Duodenal mucosa (tissue), 2 donors: ENCODE results near the gene EXOSC10.
"Not testable (repeated sequence)": the region's sequence is repeated elsewhere in the genome, so short reads cannot be mapped to it uniquely, and the experiment has no call there.

ENCODE experiments used
- H3K27ac ChIP-seq: one replicate; pipeline ENCODE4 v1.7.0; 2013; ENCODE audit warnings: low read depth, low read length
- H3K27me3 ChIP-seq, 2 donors: one replicate each; pipeline ENCODE4 v1.7.0; 2013; ENCODE audit warnings: low read length in 2 of 2, control low read depth in 1 of 2; ENCODE audit not compliant: insufficient read depth in 2 of 2, control insufficient read depth in 1 of 2
- H3K36me3 ChIP-seq, 2 donors: one replicate each; pipeline ENCODE4 v1.7.0; 2013; ENCODE audit warnings: low read length in 2 of 2, control low read depth in 1 of 2; ENCODE audit not compliant: insufficient read depth in 2 of 2, control insufficient read depth in 1 of 2
- H3K4me1 ChIP-seq, 2 donors: one replicate each; pipeline ENCODE4 v1.7.0; 2013; ENCODE audit warnings: low read length in 2 of 2, control low read depth in 1 of 2; ENCODE audit not compliant: insufficient read depth in 2 of 2, control insufficient read depth in 1 of 2
- H3K4me3 ChIP-seq, 2 donors: one replicate each; pipeline ENCODE4 v1.7.0; 2013; ENCODE audit warnings: low read length in 2 of 2, low read depth in 1 of 2
- H3K9ac ChIP-seq, 2 donors: one replicate each; pipeline ENCODE4 v1.7.0; 2013; ENCODE audit warnings: low read length in 2 of 2, low read depth in 1 of 2
- H3K9me3 ChIP-seq, 2 donors: one replicate each; pipeline ENCODE4 v1.7.0; 2013; ENCODE audit warnings: low read length in 2 of 2, control low read depth in 1 of 2; ENCODE audit not compliant: control insufficient read depth in 1 of 2

The EXOSC10 gene

GRCh38 chr1:11078631-11079030 is 21.0 kb downstream of the EXOSC10 start:
- no peaks in the 10 kb centered on the region for H3K9me3 ChIP-seq
- peaks cover 41 to 81% of the 10 kb centered on the region in 2 donors for H3K36me3 ChIP-seq
- H3K27ac ChIP-seq: no peak overlapping the region

GRCh38 chr1:11073398-11073797 is 26.3 kb downstream of the EXOSC10 start:
- H3K36me3 ChIP-seq: peaks cover 37 to 90% of the 10 kb centered on the region in 2 donors
- H3K27me3 ChIP-seq, H3K9ac ChIP-seq, H3K9me3 ChIP-seq, H3K27ac ChIP-seq, H3K4me3 ChIP-seq, H3K4me1 ChIP-seq: not testable (repeated sequence)

More at GRCh38 chr1:11078631-11079030, 21.0 kb downstream of the EXOSC10 start:
- H3K27me3 ChIP-seq: no peaks in the 10 kb centered on the region
- H3K4me3 ChIP-seq: no peak overlapping the region
- H3K4me1 ChIP-seq: no peaks in the 10 kb centered on the region
- H3K9ac ChIP-seq: no peak overlapping the region

- H3K9ac ChIP-seq: no peak overlapping the region
- H3K27ac ChIP-seq: no peak overlapping the region
- H3K4me1 ChIP-seq: no peaks in the 10 kb centered on the region
- no peaks in the 10 kb centered on the region for H3K9me3 ChIP-seq
- H3K27me3 ChIP-seq: no peaks in the 10 kb centered on the region
- peaks cover 43 to 93% of the 10 kb centered on the region in 2 donors for H3K36me3 ChIP-seq
- no peak overlapping the region for H3K4me3 ChIP-seq
These were observed 27.3 kb downstream of the EXOSC10 start for GRCh38 chr1:11072216-11072917.

DNA sequence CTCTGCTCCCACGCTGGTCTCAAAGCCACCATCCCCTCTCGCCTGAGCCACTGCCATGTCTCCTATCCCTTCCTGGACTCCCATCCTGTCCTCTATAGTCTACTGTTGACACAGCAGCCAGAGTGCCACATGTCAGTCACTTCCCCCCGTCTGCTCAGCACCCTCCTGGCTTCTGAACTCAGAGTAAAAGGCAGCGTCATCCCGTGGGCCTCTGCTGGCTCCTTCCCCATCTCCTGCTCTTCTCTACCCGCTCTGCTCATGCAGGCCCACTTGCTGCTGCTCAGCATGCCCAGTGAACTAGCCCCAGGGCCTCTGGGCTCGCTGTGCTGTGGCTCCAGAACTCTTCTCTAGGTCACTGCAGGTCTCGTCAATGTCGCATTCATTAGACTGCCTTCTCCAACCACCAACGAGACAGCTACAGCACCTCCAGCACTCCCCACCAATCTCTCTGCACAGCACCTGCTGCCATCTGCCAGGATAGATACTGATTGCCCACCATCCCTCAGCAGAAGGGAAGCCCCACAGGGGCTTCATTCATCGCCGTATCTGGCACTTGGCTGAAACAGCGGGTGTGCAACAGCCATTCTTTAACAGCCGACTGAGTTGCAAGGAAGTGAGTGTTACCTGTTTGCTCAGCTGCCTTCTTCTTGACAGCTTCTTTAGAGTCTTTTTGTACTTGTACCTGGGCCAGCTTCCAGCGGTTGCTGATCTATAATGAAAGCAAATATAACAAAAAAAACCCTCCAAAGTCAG is 28.0 kb downstream of the EXOSC10 start:
- Histone ChIP-seq H3K27ac (no peak overlapping the region), H3K36me3 (peaks cover 40 to 88% of the 10 kb centered on the region in 2 donors), H3K4me1 (no peaks in the 10 kb centered on the region), H3K4me3 (no peak overlapping the region), H3K27me3 (no peaks in the 10 kb centered on the region), H3K9me3 (no peaks in the 10 kb centered on the region), H3K9ac (no peak overlapping the region)

DNA sequence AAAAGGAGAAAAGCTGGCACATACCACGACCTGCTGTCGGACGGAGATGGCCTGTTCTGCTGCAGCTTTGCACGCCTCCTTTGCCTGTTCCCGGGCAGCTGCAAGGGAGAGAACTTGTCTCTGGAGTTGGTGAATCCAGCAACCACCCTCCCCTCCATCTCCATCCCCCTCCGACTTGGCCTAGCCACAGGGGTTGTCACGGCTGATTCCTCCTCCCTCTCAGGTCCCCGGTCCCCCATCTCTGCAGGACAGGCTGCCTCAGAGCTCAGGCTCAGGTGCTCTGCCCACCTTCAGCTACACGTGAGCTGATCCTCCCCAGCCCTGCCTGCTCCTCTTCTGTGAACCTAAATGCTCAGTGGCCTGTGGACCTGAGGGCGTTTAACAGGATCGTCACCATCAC is 28.8 kb downstream of the EXOSC10 start:
- H3K9ac ChIP-seq: no peak overlapping the region
- no peak overlapping the region for H3K27ac ChIP-seq
- H3K36me3 ChIP-seq: peaks cover 35 to 87% of the 10 kb centered on the region in 2 donors
- no peak overlapping the region for H3K4me3 ChIP-seq
- no peaks in the 10 kb centered on the region for H3K27me3 ChIP-seq
- H3K9me3 ChIP-seq: no peaks in the 10 kb centered on the region
- no peaks in the 10 kb centered on the region for H3K4me1 ChIP-seq

DNA sequence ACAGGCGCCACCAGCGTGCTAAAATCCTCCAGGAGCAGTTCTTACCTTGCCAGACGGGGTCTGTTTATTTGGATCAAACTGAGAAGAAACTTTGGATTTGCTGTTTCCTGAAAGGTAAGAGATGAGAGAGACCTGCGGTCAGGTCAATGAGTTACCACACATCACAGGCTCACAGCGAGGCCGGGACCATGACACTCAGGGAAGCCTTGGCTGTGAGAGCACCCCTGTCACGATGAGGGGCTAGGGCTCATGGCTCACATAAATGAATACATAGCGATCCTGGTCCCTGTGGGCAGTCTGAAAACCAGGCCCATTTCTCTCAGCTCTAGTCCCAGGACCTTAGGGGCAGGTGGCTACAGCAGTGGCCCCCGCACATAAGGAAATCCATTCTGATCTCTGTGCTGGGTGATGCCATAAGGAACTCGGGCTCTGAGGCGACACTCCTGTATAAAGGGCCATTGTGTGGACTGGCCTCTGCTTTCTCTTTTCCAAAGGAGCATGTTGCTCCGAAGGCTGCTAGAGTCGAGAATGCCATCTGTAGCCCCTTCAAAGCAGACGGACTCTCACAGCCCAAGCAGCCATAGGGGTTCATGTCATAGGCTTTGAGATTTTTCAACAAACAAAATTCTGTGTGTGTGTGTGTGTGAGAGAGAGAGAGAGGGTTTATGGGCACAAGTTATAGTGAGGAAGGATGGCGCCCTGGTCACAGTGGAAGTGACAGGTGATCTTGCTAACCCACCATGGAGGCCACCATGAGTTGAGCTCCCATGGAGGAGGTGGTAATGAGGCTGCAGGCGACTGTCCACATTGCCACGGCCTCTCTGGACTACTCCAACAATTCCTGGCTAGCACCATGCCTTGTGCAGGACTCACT is 30.8 kb downstream of the EXOSC10 start:
- Histone ChIP-seq H3K36me3 (peaks cover 32 to 83% of the 10 kb centered on the region in 2 donors), H3K4me3 (no peak overlapping the region), H3K27ac (no peak overlapping the region), H3K9me3 (no peaks in the 10 kb centered on the region), H3K27me3 (no peaks in the 10 kb centered on the region), H3K4me1 (no peaks in the 10 kb centered on the region), H3K9ac (no peak overlapping the region)

DNA sequence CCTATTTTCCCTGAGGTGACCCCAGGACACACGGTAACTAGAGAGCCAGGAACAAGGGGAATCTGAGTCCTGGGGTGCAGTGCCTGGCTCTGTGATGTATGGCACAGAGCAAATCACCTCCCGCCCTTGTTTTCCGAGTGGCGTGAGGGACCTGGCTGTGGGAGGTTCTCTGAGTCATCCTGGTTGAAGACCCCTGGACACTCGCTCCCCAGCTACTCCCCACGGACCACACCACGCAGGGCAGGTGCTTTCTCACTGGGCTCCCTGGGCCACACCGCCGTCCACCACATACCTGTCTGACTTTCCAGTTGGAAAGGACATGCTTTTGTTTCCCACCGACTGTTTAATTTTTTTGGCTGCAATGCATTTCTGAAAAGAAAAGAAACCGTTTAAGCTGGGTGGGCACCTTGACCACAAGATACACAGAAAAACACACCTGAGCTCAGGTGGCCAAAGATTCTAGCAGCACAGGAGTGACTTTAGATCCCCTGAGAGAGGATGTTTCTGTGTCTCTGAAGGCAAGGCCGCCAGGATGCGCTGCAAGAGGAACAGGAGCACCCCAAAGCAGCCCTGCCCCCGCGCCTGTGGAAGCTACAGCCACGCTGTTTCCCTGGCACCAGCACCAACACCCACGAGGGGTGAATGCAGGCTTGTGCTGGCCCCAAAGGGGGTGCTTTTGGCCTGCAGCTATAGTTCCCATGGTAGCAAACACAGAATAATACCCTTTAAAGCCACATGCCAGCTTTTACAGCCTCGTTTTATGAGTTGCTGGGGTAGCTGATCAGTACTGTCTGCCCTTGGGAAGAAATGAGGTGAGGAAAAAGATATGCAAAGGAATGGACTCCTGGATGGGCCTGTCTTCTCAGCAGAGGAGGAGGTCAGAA is 31.7 kb downstream of the EXOSC10 start:
- no peak overlapping the region for H3K9ac ChIP-seq
- no peaks in the 10 kb centered on the region for H3K4me1 ChIP-seq
- H3K4me3 ChIP-seq: no peak overlapping the region
- H3K27me3 ChIP-seq: no peaks in the 10 kb centered on the region
- H3K9me3 ChIP-seq: no peaks in the 10 kb centered on the region
- H3K36me3 ChIP-seq: peaks cover 30 to 78% of the 10 kb centered on the region in 2 donors
- H3K27ac ChIP-seq: no peak overlapping the region

DNA sequence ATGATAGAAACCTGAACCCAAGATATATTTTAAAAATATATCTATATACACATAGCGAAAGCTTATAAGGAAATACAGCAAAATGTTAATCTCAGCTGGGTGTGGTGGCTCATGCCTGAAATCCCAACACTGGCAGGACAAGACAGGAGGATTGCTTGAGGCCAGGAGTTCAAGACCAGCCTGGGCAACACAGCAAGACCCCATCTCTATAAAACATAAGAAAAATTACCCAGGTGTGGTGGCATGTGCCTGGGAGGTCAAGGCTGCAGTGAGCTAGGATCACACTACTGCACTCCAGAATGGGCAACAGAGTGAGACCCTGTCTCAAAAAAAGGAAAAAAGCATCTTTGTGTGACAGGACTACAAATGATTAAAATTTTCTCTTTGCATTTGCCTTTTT is 33.9 kb downstream of the EXOSC10 start:
- H3K4me1 ChIP-seq: peaks cover 2 to 11% of the 10 kb centered on the region in 2 donors
- peaks cover 25 to 57% of the 10 kb centered on the region in 2 donors for H3K36me3 ChIP-seq
- H3K4me3 ChIP-seq: no peak overlapping the region
- H3K27ac ChIP-seq: no peak overlapping the region
- no peak overlapping the region for H3K9ac ChIP-seq
- H3K27me3 ChIP-seq: no peaks in the 10 kb centered on the region
- no peaks in the 10 kb centered on the region for H3K9me3 ChIP-seq

- Histone ChIP-seq H3K36me3 (peaks cover 21 to 49% of the 10 kb centered on the region in 2 donors), H3K4me1 (peaks cover 5 to 15% of the 10 kb centered on the region in 2 donors), H3K9ac (no peak overlapping the region)
These were observed 34.7 kb downstream of the EXOSC10 start for GRCh38 chr1:11064942-11065341.

More at GRCh38 chr1:11064942-11065341, 34.7 kb downstream of the EXOSC10 start:
- H3K4me3 ChIP-seq: no peak overlapping the region
- no peak overlapping the region for H3K27ac ChIP-seq
- H3K9me3 ChIP-seq: no peaks in the 10 kb centered on the region
- H3K27me3 ChIP-seq: no peaks in the 10 kb centered on the region
